ENCODE data around the gene SPIRE2.

SPIRE2 gene

GRCh38 chr16:89893642-89894548, 65.6 kb downstream of the SPIRE2 start:
- Histone ChIP-seq H4K8ac (ENCODE audit: low read depth, low read length) (no peak overlapping the region), H2BK5ac (ENCODE audit: low read depth, low read length, poor library complexity) (no peak overlapping the region), H2AFZ (ENCODE audit: insufficient read depth, low read length, poor library complexity) (no peak overlapping the region), H3K14ac (ENCODE audit: low read length) (no peak overlapping the region), H3K27me3 (ENCODE audit: insufficient read depth, low read length) (no peaks in the 10 kb centered on the region), H3K4ac (ENCODE audit: low read depth, low read length) (no peak overlapping the region), H2BK120ac (ENCODE audit: insufficient read depth, low read length, poor library complexity) (no peak overlapping the region), H3K4me3 (ENCODE audit: low read depth, low read length) (no peak overlapping the region), H2BK12ac (ENCODE audit: low read length) (no peak overlapping the region), H3K79me2 (ENCODE audit: control insufficient read depth, insufficient read depth, low read length, poor library complexity) (no peaks in the 10 kb centered on the region), H3K4me2 (ENCODE audit: low read length) (no peak overlapping the region), H3K27ac (ENCODE audit: low read depth, low read length) (no peak overlapping the region), H3K36me3 (ENCODE audit: control insufficient read depth in 1 of 2, insufficient read depth in 2 of 2, low read length in 2 of 2) (peaks cover 82 to 86% of the 10 kb centered on the region in 2 experiments), H3K9me3 (ENCODE audit: insufficient read depth, low read depth, low read length) (peaks cover 1% of the 10 kb centered on the region), H3K23ac (ENCODE audit: low read length) (no peak overlapping the region), H3K79me1 (ENCODE audit: low read length) (no peaks in the 10 kb centered on the region), H3K9ac (ENCODE audit: low read length) (no peak overlapping the region), H4K91ac (ENCODE audit: low read depth, low read length) (no peak overlapping the region), H4K12ac (ENCODE audit: low read depth, low read length) (no peak overlapping the region), H3K18ac (ENCODE audit: low read length) (no peak overlapping the region), H3K4me1 (ENCODE audit: control insufficient read depth in 1 of 2, insufficient read depth in 2 of 2, low read length in 2 of 2) (no peaks in the 10 kb centered on the region), H2AK5ac (ENCODE audit: low read length) (no peak overlapping the region)
- no peak for DNase-seq
- WGBS (ENCODE audit: extremely low coverage, insufficient coverage, insufficient read length) = no CpG with 5 or more reads among the region's 45 CpGs

GRCh38 chr16:89895482-89896250, 67.4 kb downstream of the SPIRE2 start:
- H3K79me1 ChIP-seq (ENCODE audit: low read length) = no peaks in the 10 kb centered on the region
- no peak overlapping the region for H4K8ac ChIP-seq (ENCODE audit: low read depth, low read length)
- H3K4me3 ChIP-seq (ENCODE audit: low read depth, low read length) = no peak overlapping the region
- H3K27ac ChIP-seq (ENCODE audit: low read depth, low read length) = no peak overlapping the region
- no peak overlapping the region for H3K18ac ChIP-seq (ENCODE audit: low read length)
- H3K36me3 ChIP-seq (ENCODE audit: control insufficient read depth in 1 of 2, insufficient read depth in 2 of 2, low read length in 2 of 2) = peaks cover 86 to 87% of the 10 kb centered on the region in 2 experiments
- no peak overlapping the region for H3K9ac ChIP-seq (ENCODE audit: low read length)
- no peak overlapping the region for H2BK120ac ChIP-seq (ENCODE audit: insufficient read depth, low read length, poor library complexity)
- no peak overlapping the region for H3K4me2 ChIP-seq (ENCODE audit: low read length)
- no peak overlapping the region for H2BK12ac ChIP-seq (ENCODE audit: low read length)
- H3K14ac ChIP-seq (ENCODE audit: low read length) = no peak overlapping the region
- H3K4me1 ChIP-seq (ENCODE audit: control insufficient read depth in 1 of 2, insufficient read depth in 2 of 2, low read length in 2 of 2) = no peaks in the 10 kb centered on the region
- no peak overlapping the region for H2AK5ac ChIP-seq (ENCODE audit: low read length)
- no peak for DNase-seq
- H4K91ac ChIP-seq (ENCODE audit: low read depth, low read length) = no peak overlapping the region
- peaks cover 1% of the 10 kb centered on the region for H3K9me3 ChIP-seq (ENCODE audit: insufficient read depth, low read depth, low read length)
- no peaks in the 10 kb centered on the region for H3K27me3 ChIP-seq (ENCODE audit: insufficient read depth, low read length)
- H4K12ac ChIP-seq (ENCODE audit: low read depth, low read length) = no peak overlapping the region
- H3K79me2 ChIP-seq (ENCODE audit: control insufficient read depth, insufficient read depth, low read length, poor library complexity) = no peaks in the 10 kb centered on the region
- no CpG with 5 or more reads among the region's 26 CpGs for WGBS (ENCODE audit: extremely low coverage, insufficient coverage, insufficient read length)
- no peak overlapping the region for H2BK5ac ChIP-seq (ENCODE audit: low read depth, low read length, poor library complexity)
- no peak overlapping the region for H2AFZ ChIP-seq (ENCODE audit: insufficient read depth, low read length, poor library complexity)
- H3K23ac ChIP-seq (ENCODE audit: low read length) = no peak overlapping the region
- H3K4ac ChIP-seq (ENCODE audit: low read depth, low read length) = no peak overlapping the region

- Histone ChIP-seq H3K27ac (ENCODE audit: low read depth, low read length) (no peak overlapping the region), H4K8ac (ENCODE audit: low read depth, low read length) (no peak overlapping the region), H2BK120ac (ENCODE audit: insufficient read depth, low read length, poor library complexity) (no peak overlapping the region), H3K36me3 (ENCODE audit: control insufficient read depth in 1 of 2, insufficient read depth in 2 of 2, low read length in 2 of 2) (peaks cover 78% of the 10 kb centered on the region in 2 experiments), H2BK5ac (ENCODE audit: low read depth, low read length, poor library complexity) (peak overlapping the region; percentile 6), H3K4me1 (ENCODE audit: control insufficient read depth in 1 of 2, insufficient read depth in 2 of 2, low read length in 2 of 2) (no peaks in the 10 kb centered on the region), H3K79me1 (ENCODE audit: low read length) (no peaks in the 10 kb centered on the region), H3K18ac (ENCODE audit: low read length) (no peak overlapping the region), H3K9ac (ENCODE audit: low read length) (no peak overlapping the region), H2AK5ac (ENCODE audit: low read length) (no peak overlapping the region), H2AFZ (ENCODE audit: insufficient read depth, low read length, poor library complexity) (no peak overlapping the region), H3K27me3 (ENCODE audit: insufficient read depth, low read length) (no peaks in the 10 kb centered on the region), H3K14ac (ENCODE audit: low read length) (no peak overlapping the region), H4K91ac (ENCODE audit: low read depth, low read length) (no peak overlapping the region), H3K4me3 (ENCODE audit: low read depth, low read length) (peak overlapping the region; percentile 33), H3K23ac (ENCODE audit: low read length) (no peak overlapping the region), H3K4ac (ENCODE audit: low read depth, low read length) (no peak overlapping the region), H4K12ac (ENCODE audit: low read depth, low read length) (no peak overlapping the region), H3K79me2 (ENCODE audit: control insufficient read depth, insufficient read depth, low read length, poor library complexity) (no peaks in the 10 kb centered on the region), H2BK12ac (ENCODE audit: low read length) (no peak overlapping the region), H3K4me2 (ENCODE audit: low read length) (no peak overlapping the region), H3K9me3 (ENCODE audit: insufficient read depth, low read depth, low read length) (no peaks in the 10 kb centered on the region)
- DNase-seq = no peak
- WGBS (ENCODE audit: extremely low coverage, insufficient coverage, insufficient read length) = no CpG with 5 or more reads among the region's 11 CpGs
These were observed 68.9 kb downstream of the SPIRE2 start for GRCh38 chr16:89897204-89897603.

- H2BK5ac ChIP-seq (ENCODE audit: low read depth, low read length, poor library complexity) = no peak overlapping the region
- H3K4me2 ChIP-seq (ENCODE audit: low read length) = no peak overlapping the region
- no peaks in the 10 kb centered on the region for H3K79me1 ChIP-seq (ENCODE audit: low read length)
- no peak overlapping the region for H2AK5ac ChIP-seq (ENCODE audit: low read length)
- no peak overlapping the region for H4K8ac ChIP-seq (ENCODE audit: low read depth, low read length)
- no peak for DNase-seq
- H4K12ac ChIP-seq (ENCODE audit: low read depth, low read length) = no peak overlapping the region
- H3K18ac ChIP-seq (ENCODE audit: low read length) = no peak overlapping the region
- H3K4me1 ChIP-seq (ENCODE audit: control insufficient read depth in 1 of 2, insufficient read depth in 2 of 2, low read length in 2 of 2) = peaks cover 0 to 3% of the 10 kb centered on the region in 2 experiments
- H3K27ac ChIP-seq (ENCODE audit: low read depth, low read length) = no peak overlapping the region
- H3K4ac ChIP-seq (ENCODE audit: low read depth, low read length) = no peak overlapping the region
- H2BK12ac ChIP-seq (ENCODE audit: low read length) = no peak overlapping the region
- no peaks in the 10 kb centered on the region for H3K27me3 ChIP-seq (ENCODE audit: insufficient read depth, low read length)
- H2AFZ ChIP-seq (ENCODE audit: insufficient read depth, low read length, poor library complexity) = no peak overlapping the region
- no peaks in the 10 kb centered on the region for H3K79me2 ChIP-seq (ENCODE audit: control insufficient read depth, insufficient read depth, low read length, poor library complexity)
- no CpG with 5 or more reads among the region's 36 CpGs for WGBS (ENCODE audit: extremely low coverage, insufficient coverage, insufficient read length)
- no peak overlapping the region for H3K23ac ChIP-seq (ENCODE audit: low read length)
- H3K36me3 ChIP-seq (ENCODE audit: control insufficient read depth in 1 of 2, insufficient read depth in 2 of 2, low read length in 2 of 2) = peaks cover 73 to 75% of the 10 kb centered on the region in 2 experiments
- H3K9ac ChIP-seq (ENCODE audit: low read length) = no peak overlapping the region
- H4K91ac ChIP-seq (ENCODE audit: low read depth, low read length) = no peak overlapping the region
- no peaks in the 10 kb centered on the region for H3K9me3 ChIP-seq (ENCODE audit: insufficient read depth, low read depth, low read length)
- H3K14ac ChIP-seq (ENCODE audit: low read length) = no peak overlapping the region
- H3K4me3 ChIP-seq (ENCODE audit: low read depth, low read length) = no peak overlapping the region
- H2BK120ac ChIP-seq (ENCODE audit: insufficient read depth, low read length, poor library complexity) = no peak overlapping the region
These were observed 70.1 kb downstream of the SPIRE2 start for GRCh38 chr16:89898201-89898967.
